HepG2 (cell line): ENCODE results near the gene DHX58. TPM values are rescaled to one million over a fixed set of nuclear protein-coding genes. Genes with fewer than 3 reads are reported as not detected.

Experiments used
- ATAC-seq: fragments of 200-7000 bp; cut with Tn5 transposase; 3 replicates; pipeline ENCODE4 v1.9.1; 2020; ENCODE audit warnings: mild to moderate bottlenecking, moderate library complexity
- Bru-seq: library from RNA; stranded (reverse); fragments of 400-500 nt; gene quantifications from one replicate; lab custom pipeline; 2021; lab: Mats Ljungman, UMichigan
- BruChase-seq, 2 experiments: library from RNA; stranded (reverse); fragments of 400-500 nt; gene quantifications; one replicate each; lab custom pipeline; 2021; lab: Mats Ljungman, UMichigan
- BruUV-seq: library from RNA; stranded (reverse); fragments of 400-500 nt; replicated peaks from 2 replicates; lab custom pipeline; 2021; lab: Mats Ljungman, UMichigan
- CTCF ChIA-PET: fragments of 300-600 bp; formaldehyde crosslinking; extraction: SDS; loops from one replicate; lab custom pipeline; 2021; ENCODE audit warnings: low total read pairs, inconsistent platforms, low intra/inter-chr PET ratio; lab: Yijun Ruan, JAX
- POLR2A ChIA-PET: fragments of 350-600 bp; sonication (Branson Sonifier 250); formaldehyde crosslinking; loops from one replicate; lab custom pipeline; 2020; ENCODE audit warnings: antibody characterized with exemption, inconsistent platforms; lab: Yijun Ruan, JAX
- DNase-seq: peaks from one replicate; pipeline ENCODE4 v3.0.0-alpha.2; 2015; ENCODE audit warnings: low spot score
- FAIRE-seq: peaks from 3 replicates; lab custom pipeline; 2011; peaks lifted over from hg19 to GRCh38; lab: Jason Lieb, UNC
- H2AFZ ChIP-seq: one replicate; pipeline ENCODE4 v1.6.1; 2011; ENCODE audit warnings: low read length, inconsistent platforms
- H3K27ac ChIP-seq: fragments of 300-600 bp; 3 replicates; pipeline ENCODE4 v1.8.0; 2011; ENCODE audit warnings: mixed run types, mild to moderate bottlenecking, mixed read lengths, low read length, inconsistent platforms; ENCODE audit not compliant: insufficient read depth; ENCODE audit errors: extremely low read length
- H3K27me3 ChIP-seq, 2 experiments: fragments of 200-600 bp in 1 of 2; 2 replicates in 1 of 2; 3 replicates in 1 of 2; pipeline versions ENCODE4 v1.6.0 to v1.8.0; 2011; ENCODE audit warnings: low read length in 2 of 2, mild to moderate bottlenecking in 2 of 2, moderate library complexity in 2 of 2, inconsistent platforms in 1 of 2; ENCODE audit not compliant: insufficient read depth in 2 of 2, control insufficient read depth in 1 of 2
- H3K36me3 ChIP-seq, 2 experiments: fragments of 200-600 bp in 1 of 2; replicated peaks in 1 of 2; 2 replicates in 1 of 2; 3 replicates in 1 of 2; pipeline versions ENCODE4 v1.5.1 to v1.8.0; 2011; ENCODE audit warnings: low read length in 2 of 2, inconsistent platforms in 1 of 2; ENCODE audit not compliant: insufficient read depth in 2 of 2, control insufficient read depth in 1 of 2
- H3K4me1 ChIP-seq: 2 replicates; pipeline ENCODE4 v1.5.1; 2012; ENCODE audit warnings: low read length, inconsistent platforms; ENCODE audit not compliant: insufficient read depth
- H3K4me2 ChIP-seq: 2 replicates; pipeline ENCODE4 v1.6.0; 2011; ENCODE audit warnings: low read depth, low read length, inconsistent platforms
- H3K4me3 ChIP-seq, 3 experiments: fragments of 200-600 bp in 1 of 3; sonication (generic), shearing (Covaris generic) in 1 of 3; replicated peaks in 1 of 3; 2 replicates each; pipeline ENCODE4 v1.5.1; 2011 to 2016; ENCODE audit warnings: low read length in 3 of 3, inconsistent platforms in 2 of 3, low read depth in 2 of 3, mild to moderate bottlenecking in 2 of 3, control low read depth in 1 of 3, mixed read lengths in 1 of 3; ENCODE audit not compliant: insufficient read depth in 1 of 3
- H3K79me2 ChIP-seq: one replicate; pipeline ENCODE4 v1.6.1; 2011; ENCODE audit warnings: low read length, inconsistent platforms; ENCODE audit not compliant: insufficient read depth
- H3K9ac ChIP-seq: 2 replicates; pipeline ENCODE4 v1.6.0; 2011; ENCODE audit warnings: mild to moderate bottlenecking, low read depth, low read length, inconsistent platforms; ENCODE audit not compliant: insufficient read depth
- H3K9me3 ChIP-seq: 2 replicates; pipeline ENCODE4 v1.5.1; 2012; ENCODE audit warnings: mild to moderate bottlenecking, low read length
- H4K20me1 ChIP-seq: 2 replicates; pipeline ENCODE4 v1.6.0; 2011; ENCODE audit warnings: inconsistent platforms, mild to moderate bottlenecking, low read length, moderate library complexity; ENCODE audit not compliant: insufficient read depth
- IRF2 ChIP-seq: IDR thresholded peaks from 2 replicates; pipeline ENCODE4 v1.6.1; 2018; ENCODE audit warnings: missing genetic modification reagents, missing compliant biosample characterization
- MYC ChIP-seq: sonication (generic); formaldehyde crosslinking; IDR thresholded peaks from 2 replicates; pipeline ENCODE4 v1.9.0; 2021; ENCODE audit warnings: missing genetic modification reagents, borderline replicate concordance
- TAF1 ChIP-seq: sonication (generic); formaldehyde crosslinking; IDR thresholded peaks from 2 replicates; pipeline ENCODE4 v1.4.0; 2020; ENCODE audit warnings: missing genetic modification reagents
- ZNF652 ChIP-seq: IDR thresholded peaks from 2 replicates; pipeline ENCODE4 v1.6.1; 2016; ENCODE audit warnings: low read depth, borderline replicate concordance
- ZNF746 ChIP-seq: sonication (generic); formaldehyde crosslinking; IDR thresholded peaks from 2 replicates; pipeline ENCODE4 v1.8.0; 2022; ENCODE audit warnings: mild to moderate bottlenecking, missing genetic modification reagents
- WGBS: methylation state at CpG from one replicate; pipeline ENCODE4 v1.1.6; 2017; ENCODE audit warnings: low lambda C conversion rate; 5-methylcytosine and 5-hydroxymethylcytosine counted together
- in situ Hi-C: cut with HindIII; loops from 2 replicates; pipeline ENCODE4 v1.10.0; 2017; ENCODE audit warnings: low pct_unique_long_range_greater_than_20kb; ENCODE audit not compliant: extremely low pct_ligation_motif_present
- intact Hi-C: fragments of 100-400 bp; cut with micrococcal nuclease; formaldehyde crosslinking; loops from one replicate; pipeline ENCODE4 v1.10.0; 2022; ENCODE audit not compliant: unreplicated experiment
- long read RNA-seq, 2 experiments: library from RNA in 1 of 2; library from polyadenylated mRNA in 1 of 2; stranded (forward) in 1 of 2; unstranded in 1 of 2; transcript quantifications; one replicate each; pipeline ENCODE4 v2.0.0, GENCODE V29; 2019 to 2022
- polyA minus RNA-seq, 3 experiments: library from RNA; depleted of rRNA, polyadenylated mRNA; stranded (reverse); fragments of >200 nt; gene quantifications; 2 replicates each; pipeline ENCODE4 v1.2.3, GENCODE V29; 2011; ENCODE audit warnings: low replicate concordance in 1 of 3
- polyA plus RNA-seq, 8 experiments: library from polyadenylated mRNA; depleted of rRNA in 3 of 8; stranded (reverse) in 7 of 8; unstranded in 1 of 8; fragments of >200 nt; fragmentation: Illumina TruSeq in 4 of 8; extraction: Trizol in 4 of 8; gene quantifications; 2 replicates each; pipeline versions ENCODE4 v1.2.1 to v1.2.3, GENCODE V29; 2011 to 2016; ENCODE audit warnings: low read depth in 4 of 8, missing spikeins in 1 of 8, mixed read lengths in 1 of 8; ENCODE audit not compliant: insufficient read depth in 1 of 8
- total RNA-seq, 5 experiments: library from RNA; depleted of rRNA; stranded (reverse); fragments of >200 nt; fragmentation: Illumina TruSeq; extraction: Trizol; gene quantifications; 2 replicates each; pipeline ENCODE4 v1.2.3, GENCODE V29; 2016; ENCODE audit warnings: low read depth in 1 of 5
- TF ChIP-seq, protein P1 (sequence below), 2 experiments: sonication (generic) in 1 of 2; formaldehyde crosslinking in 1 of 2; IDR thresholded peaks; 2 replicates each; pipeline versions ENCODE4 v1.5.1 to v1.6.1; 2011 to 2020; ENCODE audit warnings: borderline replicate concordance in 1 of 2, low read depth in 1 of 2, low read length in 1 of 2, mild to moderate bottlenecking in 1 of 2, missing genetic modification reagents in 1 of 2, moderate library complexity in 1 of 2
- TF ChIP-seq, protein P2 (sequence below): sonication (generic); formaldehyde crosslinking; IDR thresholded peaks from 2 replicates; pipeline ENCODE4 v1.5.1; 2020; ENCODE audit warnings: mild to moderate bottlenecking, missing genetic modification reagents, moderate library complexity
- TF ChIP-seq, protein P3 (sequence below): sonication (generic); formaldehyde crosslinking; IDR thresholded peaks from 2 replicates; pipeline ENCODE4 v1.4.0; 2020; ENCODE audit warnings: mild to moderate bottlenecking, missing genetic modification reagents
- TF ChIP-seq, protein P4 (sequence below): sonication (generic); formaldehyde crosslinking; IDR thresholded peaks from 2 replicates; pipeline ENCODE4 v1.4.0; 2020; ENCODE audit warnings: missing genetic modification reagents

DHX58 gene
- 3.9 and 6.7 TPM in 2 replicates for total RNA-seq (2016; rRNA removed; fragmentation: Illumina TruSeq; extraction: Trizol)
- 1.6 TPM in 2 replicates for total RNA-seq (2016; cell fraction: cytosol; rRNA removed; fragmentation: Illumina TruSeq; extraction: Trizol; ENCODE audit: low read depth)
- total RNA-seq (2016; cell fraction: insoluble cytoplasmic fraction; rRNA removed; fragmentation: Illumina TruSeq; extraction: Trizol): 4.7 and 7.5 TPM in 2 replicates
- 2.1 and 3.5 TPM in 2 replicates for total RNA-seq (2016; cell fraction: membrane; rRNA removed; fragmentation: Illumina TruSeq; extraction: Trizol)
- total RNA-seq (2016; cell fraction: nucleus; rRNA removed; fragmentation: Illumina TruSeq; extraction: Trizol): 6.4 and 10.0 TPM in 2 replicates
- polyA plus RNA-seq (2011; rRNA removed): 7.8 and 13.5 TPM in 2 replicates
- 5.7 TPM in 2 replicates for polyA plus RNA-seq (2011; cell fraction: cytosol; rRNA removed)
- 29.5 and 34.5 TPM in 2 replicates for polyA plus RNA-seq (2011; cell fraction: nucleus; rRNA removed)
- polyA plus RNA-seq (2012): 4.3 and 5.5 TPM in 2 replicates
- polyA plus RNA-seq (2016; cell fraction: cytosol; fragmentation: Illumina TruSeq; extraction: Trizol; ENCODE audit: low read depth): 0.87 and 1.1 TPM in 2 replicates
- polyA plus RNA-seq (2016; cell fraction: insoluble cytoplasmic fraction; fragmentation: Illumina TruSeq; extraction: Trizol; ENCODE audit: low read depth): 3.0 and 5.2 TPM in 2 replicates
- 1.7 and 1.9 TPM in 2 replicates for polyA plus RNA-seq (2016; cell fraction: membrane; fragmentation: Illumina TruSeq; extraction: Trizol; ENCODE audit: low read depth)
- 16.3 and 17.6 TPM in 2 replicates for polyA plus RNA-seq (2016; cell fraction: nucleus; fragmentation: Illumina TruSeq; extraction: Trizol; ENCODE audit: insufficient read depth, low read depth)
- 0.58 and 15.8 TPM in 2 replicates for polyA minus RNA-seq (2011; rRNA and poly(A)+ RNA removed; ENCODE audit: low replicate concordance)
- 1.7 and 2.0 TPM in 2 replicates for polyA minus RNA-seq (2011; cell fraction: cytosol; rRNA and poly(A)+ RNA removed)
- polyA minus RNA-seq (2011; cell fraction: nucleus; rRNA and poly(A)+ RNA removed): 6.4 and 9.6 TPM in 2 replicates
- percentile 37 among the genes with signal in this experiment for Bru-seq, nascent RNA
- BruChase-seq, experiment 1, labeled RNA remaining after a 6-hour chase: percentile 46 among the genes with signal in this experiment
- percentile 41 among the genes with signal in this experiment for BruChase-seq, experiment 2, labeled RNA remaining after a 2-hour chase
- long read RNA-seq, experiment 1, partial matches to known transcripts: 0 of 3 reads
- long read RNA-seq, experiment 1, other reads (novel, unspliced or antisense): 2 of 3 reads
- long read RNA-seq, experiment 2, partial matches to known transcripts: 3 of 4 reads
- long read RNA-seq, experiment 2, other reads (novel, unspliced or antisense): 1 of 4 reads

DNA sequence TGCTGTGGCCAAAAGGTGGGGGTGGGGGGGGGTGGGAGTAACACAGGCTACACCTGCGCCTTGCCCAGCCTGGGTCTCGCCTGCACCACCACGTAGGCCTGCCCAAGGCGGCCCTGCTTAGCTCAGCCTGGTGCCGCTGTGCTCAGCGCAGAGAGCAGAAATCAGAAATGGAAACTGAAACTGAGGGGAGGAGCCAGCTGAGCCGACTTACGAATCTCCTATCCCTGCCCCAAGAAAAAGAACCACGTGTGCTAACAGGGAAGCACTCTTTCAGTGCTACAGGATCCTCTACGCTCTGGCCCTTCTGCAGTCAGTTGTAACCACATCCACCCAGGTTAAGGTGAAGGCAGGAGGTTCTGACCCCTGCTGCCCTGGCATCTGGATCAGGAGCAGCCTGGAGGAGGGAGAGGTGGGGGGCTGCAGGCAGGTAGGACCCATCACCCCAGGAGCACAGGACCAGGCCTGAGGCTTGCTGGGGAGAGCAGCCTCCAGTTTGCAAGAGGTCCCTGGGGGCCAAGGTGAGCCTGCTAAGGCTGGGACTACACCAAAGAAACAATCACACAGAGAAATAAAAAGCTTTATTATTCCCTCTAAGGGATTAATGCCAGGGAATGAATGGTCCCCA lies at the start of gene DHX58:
TSS of gene DHX58 (minus strand) at position 163 of the 625 bp plus-strand sequence. CDS start 822 bp downstream, outside the sequence.
- Histone ChIP-seq H3K4me3 (peak within 1 kb of the TSS; percentile 43 to 73 (median 55); a peak in 5 of 6 replicates), H3K4me1 (peaks cover 40% of the 10 kb centered on the region), H3K27ac (peak within 1 kb of the TSS; percentile 51), H3K36me3 (peaks cover 6 to 22% of the 10 kb centered on the region in 2 experiments), H3K27me3 (no peaks in the 10 kb centered on the region), H3K79me2 (no peaks in the 10 kb centered on the region), H3K4me2 (peak within 1 kb of the TSS; percentile 78), H3K9ac (peak within 1 kb of the TSS; percentile 71), H3K9me3 (no peaks in the 10 kb centered on the region), H2AFZ (no peak within 1 kb of the TSS), H4K20me1 (no peaks in the 10 kb centered on the region)
- intact Hi-C loops (no loop called here), in situ Hi-C loops (loop anchor here (5.0 kb wide), 2 partner anchors 85 to 150 kb away; no protein-coding TSS in a partner anchor)
- WGBS: 58% methylated on average over 10 of the region's 10 CpGs
- ChIA-PET POLR2A (interaction anchor here (0.6 to 2.4 kb wide), 20 partner anchors 8 to 182 kb away, joined by 3 to 34 read pairs (median 4); partner anchors contain the start of genes CNP, DNAJC7, KAT2A and ODAD4), CTCF (interaction anchor here (1.3 kb wide), 1 partner anchor 45 kb away, joined by 3 read pairs; no protein-coding TSS in a partner anchor)
- FAIRE-seq: peak; percentile 79
- DNase-seq: peak; percentile 64
- no TSS peak for BruUV-seq
- ATAC-seq: peak; percentile 80
- TF ChIP-seq, protein P1, sequence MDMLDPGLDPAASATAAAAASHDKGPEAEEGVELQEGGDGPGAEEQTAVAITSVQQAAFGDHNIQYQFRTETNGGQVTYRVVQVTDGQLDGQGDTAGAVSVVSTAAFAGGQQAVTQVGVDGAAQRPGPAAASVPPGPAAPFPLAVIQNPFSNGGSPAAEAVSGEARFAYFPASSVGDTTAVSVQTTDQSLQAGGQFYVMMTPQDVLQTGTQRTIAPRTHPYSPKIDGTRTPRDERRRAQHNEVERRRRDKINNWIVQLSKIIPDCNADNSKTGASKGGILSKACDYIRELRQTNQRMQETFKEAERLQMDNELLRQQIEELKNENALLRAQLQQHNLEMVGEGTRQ (IDR thresholded peaks at IDR 0.05; ENCODE audit: low read depth, low read length): peak; percentile 68
- TF ChIP-seq, protein P1 (CRISPR knock-in tag; IDR thresholded peaks at IDR 0.05; ENCODE audit: borderline replicate concordance): peak; percentile 30; the same call in 1 of the 2 replicates
- TF ChIP-seq, protein P2, sequence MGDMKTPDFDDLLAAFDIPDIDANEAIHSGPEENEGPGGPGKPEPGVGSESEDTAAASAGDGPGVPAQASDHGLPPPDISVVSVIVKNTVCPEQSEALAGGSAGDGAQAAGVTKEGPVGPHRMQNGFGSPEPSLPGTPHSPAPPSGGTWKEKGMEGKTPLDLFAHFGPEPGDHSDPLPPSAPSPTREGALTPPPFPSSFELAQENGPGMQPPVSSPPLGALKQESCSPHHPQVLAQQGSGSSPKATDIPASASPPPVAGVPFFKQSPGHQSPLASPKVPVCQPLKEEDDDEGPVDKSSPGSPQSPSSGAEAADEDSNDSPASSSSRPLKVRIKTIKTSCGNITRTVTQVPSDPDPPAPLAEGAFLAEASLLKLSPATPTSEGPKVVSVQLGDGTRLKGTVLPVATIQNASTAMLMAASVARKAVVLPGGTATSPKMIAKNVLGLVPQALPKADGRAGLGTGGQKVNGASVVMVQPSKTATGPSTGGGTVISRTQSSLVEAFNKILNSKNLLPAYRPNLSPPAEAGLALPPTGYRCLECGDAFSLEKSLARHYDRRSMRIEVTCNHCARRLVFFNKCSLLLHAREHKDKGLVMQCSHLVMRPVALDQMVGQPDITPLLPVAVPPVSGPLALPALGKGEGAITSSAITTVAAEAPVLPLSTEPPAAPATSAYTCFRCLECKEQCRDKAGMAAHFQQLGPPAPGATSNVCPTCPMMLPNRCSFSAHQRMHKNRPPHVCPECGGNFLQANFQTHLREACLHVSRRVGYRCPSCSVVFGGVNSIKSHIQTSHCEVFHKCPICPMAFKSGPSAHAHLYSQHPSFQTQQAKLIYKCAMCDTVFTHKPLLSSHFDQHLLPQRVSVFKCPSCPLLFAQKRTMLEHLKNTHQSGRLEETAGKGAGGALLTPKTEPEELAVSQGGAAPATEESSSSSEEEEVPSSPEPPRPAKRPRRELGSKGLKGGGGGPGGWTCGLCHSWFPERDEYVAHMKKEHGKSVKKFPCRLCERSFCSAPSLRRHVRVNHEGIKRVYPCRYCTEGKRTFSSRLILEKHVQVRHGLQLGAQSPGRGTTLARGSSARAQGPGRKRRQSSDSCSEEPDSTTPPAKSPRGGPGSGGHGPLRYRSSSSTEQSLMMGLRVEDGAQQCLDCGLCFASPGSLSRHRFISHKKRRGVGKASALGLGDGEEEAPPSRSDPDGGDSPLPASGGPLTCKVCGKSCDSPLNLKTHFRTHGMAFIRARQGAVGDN (CRISPR knock-in tag): peak; percentile 31
- TF ChIP-seq, protein P3, sequence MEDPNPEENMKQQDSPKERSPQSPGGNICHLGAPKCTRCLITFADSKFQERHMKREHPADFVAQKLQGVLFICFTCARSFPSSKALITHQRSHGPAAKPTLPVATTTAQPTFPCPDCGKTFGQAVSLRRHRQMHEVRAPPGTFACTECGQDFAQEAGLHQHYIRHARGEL (CRISPR knock-in tag): 0 out of 2 replicates have a peak, but pooled peaks have one; percentile 22
- TF ChIP-seq ZNF652 (CRISPR knock-in tag): peak; percentile 87
- TF ChIP-seq, protein P4, sequence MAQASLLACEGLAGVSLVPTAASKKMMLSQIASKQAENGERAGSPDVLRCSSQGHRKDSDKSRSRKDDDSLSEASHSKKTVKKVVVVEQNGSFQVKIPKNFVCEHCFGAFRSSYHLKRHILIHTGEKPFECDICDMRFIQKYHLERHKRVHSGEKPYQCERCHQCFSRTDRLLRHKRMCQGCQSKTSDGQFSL: peak; percentile 64; the same call in 1 of the 2 replicates
- no peak for TF ChIP-seq ZNF746 (CRISPR knock-in tag)
- peak; percentile 17; the same call in 1 of the 2 replicates for TF ChIP-seq TAF1 (CRISPR knock-in tag)
- peak; percentile 97 for TF ChIP-seq IRF2
- peak; percentile 35; the same call in 1 of the 2 replicates for TF ChIP-seq MYC
